Endothelial cell of umbilical vein (primary cell): Measurements from ENCODE around the gene PRR5L. TPM values are rescaled to one million over a fixed set of nuclear protein-coding genes. Genes with fewer than 3 reads are reported as not detected.

Experiments
- BruUV-seq: library from RNA; stranded (reverse); fragments of 400-500 nt; replicated peaks from 2 replicates; lab custom pipeline; 2021; lab: Mats Ljungman, UMichigan
- CTCF ChIA-PET: fragments of 300-600, 350-600 bp; sonication (Branson Sonifier 250); formaldehyde crosslinking; loops from one replicate; lab custom pipeline; 2021; ENCODE audit warnings: antibody characterized with exemption, inconsistent platforms; lab: Charles Lee
- POLR2A ChIA-PET: fragments of 300-600, 350-600 bp; sonication (Branson Sonifier 250); formaldehyde crosslinking; loops from one replicate; lab custom pipeline; 2021; ENCODE audit warnings: antibody characterized with exemption, inconsistent platforms; lab: Charles Lee
- DNase-seq: peaks from one replicate; pipeline ENCODE4 v3.0.0-alpha.2; 2011; ENCODE audit warnings: low read depth, low spot score
- FAIRE-seq: peaks from 2 replicates; lab custom pipeline; 2011; peaks lifted over from hg19 to GRCh38; lab: Jason Lieb, UNC
- H2AFZ ChIP-seq: 2 replicates; pipeline ENCODE4 v1.6.0; 2012; ENCODE audit warnings: low read depth, low read length, control low read depth, inconsistent platforms
- H3K27ac ChIP-seq: 2 replicates; pipeline ENCODE4 v1.5.1; 2011; ENCODE audit warnings: low read depth, mild to moderate bottlenecking, control low read depth, low read length, moderate library complexity; ENCODE audit not compliant: insufficient read depth
- H3K27me3 ChIP-seq, 2 experiments: 2 replicates each; pipeline versions ENCODE4 v1.6.0 to v1.6.1; 2011; ENCODE audit warnings: low read length in 2 of 2, mixed read lengths in 1 of 2; ENCODE audit not compliant: control insufficient read depth in 2 of 2, insufficient read depth in 2 of 2
- H3K36me3 ChIP-seq, 2 experiments: 2 replicates in 1 of 2; 3 replicates in 1 of 2; pipeline ENCODE4 v1.5.1; 2011; ENCODE audit warnings: low read length in 2 of 2, mild to moderate bottlenecking in 1 of 2, moderate library complexity in 1 of 2; ENCODE audit not compliant: control insufficient read depth in 2 of 2, insufficient read depth in 2 of 2; ENCODE audit errors: extremely low read depth in 1 of 2
- H3K4me1 ChIP-seq: 3 replicates; pipeline ENCODE4 v1.5.1; 2011; ENCODE audit warnings: mild to moderate bottlenecking, low read length; ENCODE audit not compliant: control insufficient read depth, insufficient read depth; ENCODE audit errors: extremely low read depth
- H3K4me2 ChIP-seq: 2 replicates; pipeline ENCODE4 v1.6.1; 2011; ENCODE audit warnings: low read length, control low read depth, mixed read lengths; ENCODE audit not compliant: insufficient read depth
- H3K4me3 ChIP-seq, 3 experiments: fragments of 200-600 bp in 1 of 3; sonication (generic), shearing (Covaris generic) in 1 of 3; replicated peaks in 1 of 3; 2 replicates each; pipeline ENCODE4 v1.5.1; 2011 to 2016; ENCODE audit warnings: control low read depth in 3 of 3, low read length in 3 of 3, mild to moderate bottlenecking in 2 of 3, inconsistent platforms in 1 of 3, low read depth in 1 of 3, moderate library complexity in 1 of 3; ENCODE audit not compliant: insufficient read depth in 1 of 3
- H3K79me2 ChIP-seq: 2 replicates; pipeline ENCODE4 v1.6.0; 2012; ENCODE audit warnings: low read length, inconsistent platforms; ENCODE audit not compliant: control insufficient read depth, insufficient read depth
- H3K9ac ChIP-seq: replicated peaks from 2 replicates; pipeline ENCODE3; 2011; ENCODE audit warnings: low read length, control low read depth; ENCODE audit not compliant: insufficient read depth; ENCODE audit errors: extremely low read depth
- H3K9me1 ChIP-seq: replicated peaks from 3 replicates; pipeline ENCODE4 v1.6.0; 2011; ENCODE audit warnings: mild to moderate bottlenecking, low read length; ENCODE audit not compliant: control insufficient read depth, insufficient read depth; ENCODE audit errors: extremely low read depth
- H3K9me3 ChIP-seq: replicated peaks from 2 replicates; pipeline ENCODE4 v1.5.1; 2012; ENCODE audit warnings: low read length, inconsistent platforms; ENCODE audit not compliant: control insufficient read depth, insufficient read depth
- H4K20me1 ChIP-seq: replicated peaks from 2 replicates; pipeline ENCODE3; 2011; ENCODE audit warnings: mild to moderate bottlenecking, low read length; ENCODE audit not compliant: control insufficient read depth, insufficient read depth; ENCODE audit errors: extremely low read depth
- CTCF ChIP-seq, 2 donors: IDR thresholded peaks; 1 replicate in 1 of 2; 2 replicates in 1 of 2; pipeline ENCODE4 v1.5.1; 2011; ENCODE audit warnings: low read length in 2 of 2, mild to moderate bottlenecking in 2 of 2, moderate library complexity in 2 of 2, control low read depth in 1 of 2, inconsistent platforms in 1 of 2, low read depth in 1 of 2; ENCODE audit not compliant: insufficient read depth in 1 of 2; ENCODE audit errors: extremely low read depth in 1 of 2
- EZH2 ChIP-seq: IDR thresholded peaks from 2 replicates; pipeline ENCODE4 v1.6.1; 2012; ENCODE audit warnings: borderline replicate concordance, low read depth, mild to moderate bottlenecking, moderate library complexity, low read length, inconsistent platforms; ENCODE audit not compliant: severe bottlenecking
- FOS ChIP-seq: IDR thresholded peaks from 2 replicates; pipeline ENCODE4 v1.6.1; 2011; ENCODE audit warnings: mild to moderate bottlenecking, low read length, moderate library complexity, borderline replicate concordance; ENCODE audit not compliant: insufficient read depth
- GATA2 ChIP-seq: IDR thresholded peaks from 2 replicates; pipeline ENCODE4 v1.7.0; 2011; ENCODE audit warnings: low read depth, mild to moderate bottlenecking, moderate library complexity, mixed read lengths, low read length; ENCODE audit not compliant: insufficient read length, insufficient read depth
- JUN ChIP-seq: IDR thresholded peaks from 2 replicates; pipeline ENCODE4 v1.6.1; 2011; ENCODE audit warnings: borderline replicate concordance, low read depth; ENCODE audit not compliant: insufficient read length, insufficient read depth
- MAX ChIP-seq: IDR thresholded peaks from 2 replicates; pipeline ENCODE4 v1.6.1; 2011; ENCODE audit not compliant: insufficient read depth, insufficient read length
- MYC ChIP-seq: IDR thresholded peaks from one replicate; pipeline ENCODE4 v1.6.1; 2011; ENCODE audit warnings: mild to moderate bottlenecking, low read depth, low read length
- POLR2A ChIP-seq: IDR thresholded peaks from 2 replicates; pipeline ENCODE4 v1.6.1; 2012; ENCODE audit warnings: low read depth, mild to moderate bottlenecking, control low read depth, low read length
- POLR2AphosphoS5 ChIP-seq: IDR thresholded peaks from 2 replicates; pipeline ENCODE4 v1.6.1; 2012; ENCODE audit warnings: low read depth, mild to moderate bottlenecking, control low read depth, low read length, moderate library complexity; ENCODE audit not compliant: insufficient read depth
- dilution Hi-C: fragments of 300-500 bp; cut with MboI; formaldehyde crosslinking; loops from one replicate; pipeline ENCODE4 v1.15.0; 2019; ENCODE audit warnings: low sequenced_read_pairs; ENCODE audit not compliant: extremely low pct_ligation_motif_present
- intact Hi-C: fragments of 100-400 bp; cut with micrococcal nuclease; formaldehyde crosslinking; loops from one replicate; pipeline ENCODE4 v1.10.0; 2022
- polyA plus RNA-seq, 4 experiments: library from polyadenylated mRNA; depleted of rRNA in 3 of 4; stranded (reverse) in 3 of 4; unstranded in 1 of 4; fragments of >200 nt; gene quantifications; 2 replicates each; pipeline versions ENCODE4 v1.2.1 to v1.2.3, GENCODE V29; 2011 to 2012; ENCODE audit warnings: missing spikeins in 1 of 4
- total RNA-seq: library from RNA; stranded (reverse); gene quantifications from 2 replicates; pipeline ENCODE4 v1.2.3, GENCODE V29; 2021

PRR5L gene
- total and polyA plus RNA-seq, 2 donors (not counting 3 experiments of a cell fraction or from before 2014, with no cell fraction given): 2.5 to 6.1 TPM

- Histone ChIP-seq H3K4me3 (no peak overlapping the region), H3K4me1 (no peaks in the 10 kb centered on the region), H3K27me3 (peaks cover 2 to 5% of the 10 kb centered on the region in 2 experiments), H3K79me2 (no peaks in the 10 kb centered on the region), H4K20me1 (no peaks in the 10 kb centered on the region), H3K27ac (no peak overlapping the region), H3K36me3 (no peaks in the 10 kb centered on the region), H3K4me2 (no peak overlapping the region), H3K9me1 (no peaks in the 10 kb centered on the region), H3K9me3 (no peaks in the 10 kb centered on the region), H3K9ac (no peak overlapping the region), H2AFZ (no peak overlapping the region)
- dilution Hi-C loops (no loop called here), intact Hi-C loops (no loop called here)
- peak; percentile 25 for DNase-seq
- no peak for TF ChIP-seq POLR2A
- TF ChIP-seq POLR2AphosphoS5: no peak
- no peak for TF ChIP-seq EZH2
- TF ChIP-seq JUN: no peak
- no peak for TF ChIP-seq MAX
- TF ChIP-seq FOS: no peak
- no peak for FAIRE-seq
- CTCF ChIA-PET: interaction anchor here (1.2 to 14.3 kb wide), 5 partner anchors 8 to 192 kb away, joined by 3 to 306 read pairs (median 7); no protein-coding TSS in a partner anchor
- BruUV-seq: no TSS peak
- POLR2A ChIA-PET: no interaction called here
Observed at GRCh38 chr11:36300650-36301049, 4.6 kb downstream of the PRR5L start.

GRCh38 chr11:36304351-36304750 is 8.3 kb downstream of the PRR5L start:
- Histone ChIP-seq H3K4me2 (no peak overlapping the region), H2AFZ (no peak overlapping the region), H3K79me2 (no peaks in the 10 kb centered on the region), H4K20me1 (no peaks in the 10 kb centered on the region), H3K36me3 (no peaks in the 10 kb centered on the region), H3K27ac (no peak overlapping the region), H3K9me3 (no peaks in the 10 kb centered on the region), H3K9me1 (no peaks in the 10 kb centered on the region), H3K27me3 (peaks cover 0 to 2% of the 10 kb centered on the region in 2 experiments), H3K4me1 (no peaks in the 10 kb centered on the region), H3K9ac (no peak overlapping the region), H3K4me3 (no peak overlapping the region)
- TF ChIP-seq POLR2AphosphoS5 (no peak), EZH2 (no peak), JUN (no peak), POLR2A (no peak), GATA2 (no peak), CTCF (IDR thresholded peaks at IDR 0.05; ENCODE audit: extremely low read depth in 1 of 2, insufficient read depth in 1 of 2, low read depth in 1 of 2, low read length in 2 of 2) (no peak), FOS (no peak), MAX (no peak), MYC (no peak)
- FAIRE-seq: no peak
- CTCF ChIA-PET: interaction anchor here (1.9 to 2.5 kb wide), 2 partner anchors 175 to 189 kb away, joined by 10 to 12 read pairs; no protein-coding TSS in a partner anchor
- dilution Hi-C loops: no loop called here
- intact Hi-C loops: no loop called here
- no TSS peak for BruUV-seq
- POLR2A ChIA-PET: no interaction called here
- no peak for DNase-seq
